Stimulated activated CD4-positive, alpha-beta T cell treated with anti-CD3 and anti-CD28 coated beads, Interleukin-2, amount 100 ng/mL, for 48 hours (primary cell): Measurements from ENCODE around the gene HOXD8.

Source experiments
- DNase-seq, 2 donors: peaks; one replicate each; pipeline ENCODE4 v3.0.0-alpha.2; 2020

The HOXD8 gene

GRCh38 chr2:176174824-176175708 lies 45.6 kb downstream of the HOXD8 start:
- DNase-seq = no peak

DNA sequence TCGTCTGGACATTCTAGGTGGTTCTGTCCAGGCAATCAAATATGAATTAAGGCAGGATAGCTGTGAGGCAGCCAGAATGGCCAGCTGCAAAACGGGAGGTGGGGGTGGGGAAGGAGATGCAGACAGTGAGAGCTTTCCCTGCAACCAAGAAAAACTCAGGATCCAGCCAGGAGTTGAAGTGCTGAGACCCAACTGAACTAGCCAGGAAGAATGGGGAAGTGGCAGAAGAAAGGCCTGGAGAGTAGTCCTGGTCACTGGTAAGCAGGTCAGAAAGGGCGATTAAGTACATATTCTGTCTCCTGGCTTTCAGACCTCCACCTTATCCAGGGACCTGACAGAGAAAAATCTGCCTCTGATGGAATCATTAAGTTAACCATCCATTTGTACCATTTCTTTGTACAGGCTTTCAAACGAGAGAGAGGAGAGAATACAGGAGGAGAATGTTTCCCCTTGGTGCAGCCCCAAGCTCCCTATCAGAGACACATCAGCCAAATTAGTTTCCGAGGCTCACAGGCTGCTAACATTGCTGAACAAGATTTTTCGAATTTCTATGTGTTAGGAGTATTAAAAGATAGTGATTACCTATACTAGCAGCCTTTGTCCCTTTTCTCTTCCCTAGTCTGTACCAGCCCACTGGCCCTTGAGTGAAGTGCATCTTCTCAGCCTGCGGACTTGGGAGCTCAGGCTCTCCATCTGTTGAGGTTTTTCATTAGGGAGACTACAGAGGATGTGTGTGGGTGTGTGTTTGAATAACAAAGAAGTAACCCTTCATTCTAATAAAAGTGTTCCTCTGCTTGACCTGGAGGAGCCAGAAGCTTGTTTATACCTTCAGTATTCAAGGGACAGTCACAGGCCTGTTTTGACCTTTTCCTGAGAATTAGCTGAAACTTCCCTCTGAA lies 46.5 kb downstream of the HOXD8 start:
- DNase-seq = no peak

- no peak for DNase-seq
Measured at GRCh38 chr2:176177580-176178037, 48.1 kb downstream of the HOXD8 start.

- DNase-seq = no peak
Measured at GRCh38 chr2:176178038-176178756, 48.7 kb downstream of the HOXD8 start.

GRCh38 chr2:176178757-176179295 lies 49.3 kb downstream of the HOXD8 start:
- DNase-seq = no peak

GRCh38 chr2:176181551-176181950 lies 52.0 kb downstream of the HOXD8 start:
- DNase-seq = no peak
